ENCODE data around the gene BOD1. TPM values are rescaled to one million over a fixed set of nuclear protein-coding genes. Genes with fewer than 3 reads are reported as not detected.

BOD1 gene
- total and polyA plus RNA-seq, 9 of the 15 experiments (the other 6 are each of a cell fraction or from before 2014, with no cell fraction given) = 10.1 to 31.6 (median 22.6) TPM

DNA sequence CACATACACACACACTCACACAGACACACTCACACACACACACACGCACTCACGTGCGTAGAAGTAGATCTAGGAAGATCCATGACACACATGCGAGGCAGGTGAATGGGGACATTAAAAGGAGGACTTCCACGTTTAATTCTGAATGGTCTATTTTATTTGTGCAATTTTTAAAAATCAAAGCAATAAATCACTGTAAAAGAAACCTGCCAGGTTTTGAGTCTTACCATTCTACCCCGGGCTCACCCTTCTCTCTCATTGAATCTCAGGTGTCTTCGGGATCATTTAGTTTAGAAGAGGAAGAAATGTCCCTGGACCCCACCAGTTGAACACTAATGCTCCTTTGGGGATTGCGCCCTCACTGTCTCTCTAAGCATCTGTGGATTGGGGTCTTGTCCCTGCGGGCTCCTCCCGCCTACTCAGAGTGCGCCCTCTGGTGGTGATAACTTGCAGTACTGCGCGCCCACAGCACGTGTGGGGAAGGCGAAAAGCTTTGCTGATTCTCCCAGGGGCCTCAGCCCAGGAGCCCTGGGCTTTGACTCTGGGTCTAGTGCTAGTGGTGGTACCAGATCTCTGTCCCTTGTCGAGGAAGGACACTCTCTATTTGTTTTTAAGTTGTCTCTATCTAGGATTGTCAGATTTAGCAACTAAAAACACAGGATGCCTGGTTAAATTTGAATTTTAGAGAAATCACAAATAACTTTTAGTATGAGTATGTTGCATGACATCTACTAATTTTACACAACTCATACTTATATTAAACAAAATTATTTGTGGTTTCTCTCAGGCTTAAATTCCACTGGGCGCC is 34.8 kb downstream of the BOD1 start (continued):
- TF ChIP-seq, protein P1, sequence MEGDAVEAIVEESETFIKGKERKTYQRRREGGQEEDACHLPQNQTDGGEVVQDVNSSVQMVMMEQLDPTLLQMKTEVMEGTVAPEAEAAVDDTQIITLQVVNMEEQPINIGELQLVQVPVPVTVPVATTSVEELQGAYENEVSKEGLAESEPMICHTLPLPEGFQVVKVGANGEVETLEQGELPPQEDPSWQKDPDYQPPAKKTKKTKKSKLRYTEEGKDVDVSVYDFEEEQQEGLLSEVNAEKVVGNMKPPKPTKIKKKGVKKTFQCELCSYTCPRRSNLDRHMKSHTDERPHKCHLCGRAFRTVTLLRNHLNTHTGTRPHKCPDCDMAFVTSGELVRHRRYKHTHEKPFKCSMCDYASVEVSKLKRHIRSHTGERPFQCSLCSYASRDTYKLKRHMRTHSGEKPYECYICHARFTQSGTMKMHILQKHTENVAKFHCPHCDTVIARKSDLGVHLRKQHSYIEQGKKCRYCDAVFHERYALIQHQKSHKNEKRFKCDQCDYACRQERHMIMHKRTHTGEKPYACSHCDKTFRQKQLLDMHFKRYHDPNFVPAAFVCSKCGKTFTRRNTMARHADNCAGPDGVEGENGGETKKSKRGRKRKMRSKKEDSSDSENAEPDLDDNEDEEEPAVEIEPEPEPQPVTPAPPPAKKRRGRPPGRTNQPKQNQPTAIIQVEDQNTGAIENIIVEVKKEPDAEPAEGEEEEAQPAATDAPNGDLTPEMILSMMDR (IDR thresholded peaks at IDR 0.05 in 2 of 3, conservative IDR thresholded peaks at IDR 0.05 in 1 of 3; ENCODE audit: insufficient read depth in 2 of 3, low read depth in 1 of 3, low read length in 3 of 3) = peak; percentile 67 to 86 (median 84)
- TF ChIP-seq RAD21 (CRISPR knock-in tag; conservative IDR thresholded peaks at IDR 0.05 in 1 of 2, IDR thresholded peaks at IDR 0.05 in 1 of 2) (peak in 1 of 2 experiments; percentile 70; a peak in 3 of 4 replicates), SRSF7 (optimal IDR thresholded peaks at IDR 0.05; ENCODE audit: low read depth, low read length) (no peak), RBM25 (IDR thresholded peaks at IDR 0.05; ENCODE audit: low read depth, low read length, severe bottlenecking) (no peak), CTCFL (IDR thresholded peaks at IDR 0.05; ENCODE audit: borderline replicate concordance, insufficient read depth, low read depth, low read length, poor library complexity, severe bottlenecking) (peak; percentile 16), REST (IDR thresholded peaks at IDR 0.05; ENCODE audit: borderline replicate concordance) (peak; percentile 57; the same call in 1 of the 2 replicates), REST (CRISPR knock-in tag; IDR thresholded peaks at IDR 0.05; ENCODE audit: low read depth) (no peak), RCOR1 (IDR thresholded peaks at IDR 0.05; ENCODE audit: borderline replicate concordance in 1 of 2, low read depth in 2 of 2, low read length in 2 of 2) (peak in 1 of 2 experiments; percentile 45; a peak in 1 of 4 replicates), RNF2 (IDR thresholded peaks at IDR 0.05) (no peak), TFE3 (CRISPR knock-in tag; IDR thresholded peaks at IDR 0.05) (no peak), U2AF2 (optimal IDR thresholded peaks at IDR 0.05; ENCODE audit: low read depth, low read length) (no peak)

All from K562 (cell line).